AG20443 (cell line): ENCODE results near the gene TMEM207.

Experiments used
- DNase-seq: peaks from one replicate; pipeline ENCODE4 v3.0.0; 2012; ENCODE audit warnings: low spot score, mixed read lengths

TMEM207 gene

GRCh38 chr3:190444006-190444405, 5.7 kb downstream of the TMEM207 start:
- no peak for DNase-seq

DNA sequence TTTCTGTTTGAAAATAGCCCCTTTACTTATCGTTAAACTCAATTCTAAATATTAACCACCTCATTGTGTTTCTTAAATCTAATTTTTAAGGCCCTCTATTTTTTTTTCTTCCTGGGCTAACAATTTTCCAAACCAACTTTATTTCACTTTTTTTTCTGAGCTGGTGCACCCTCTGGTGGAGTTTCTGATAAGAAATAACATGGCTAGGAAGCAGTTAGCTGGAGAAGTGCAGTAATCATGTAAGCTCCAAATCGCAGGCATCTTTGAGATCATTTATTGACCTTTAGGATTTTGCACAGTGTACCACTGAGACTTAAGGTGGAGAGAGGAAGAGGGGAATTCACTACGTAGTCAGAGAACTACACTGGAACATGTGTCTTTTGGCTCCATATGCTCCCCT, 6.4 kb downstream of the TMEM207 start:
- peak; percentile 20 for DNase-seq

GRCh38 chr3:190442240-190442639, 7.5 kb downstream of the TMEM207 start:
- DNase-seq = no peak

DNA sequence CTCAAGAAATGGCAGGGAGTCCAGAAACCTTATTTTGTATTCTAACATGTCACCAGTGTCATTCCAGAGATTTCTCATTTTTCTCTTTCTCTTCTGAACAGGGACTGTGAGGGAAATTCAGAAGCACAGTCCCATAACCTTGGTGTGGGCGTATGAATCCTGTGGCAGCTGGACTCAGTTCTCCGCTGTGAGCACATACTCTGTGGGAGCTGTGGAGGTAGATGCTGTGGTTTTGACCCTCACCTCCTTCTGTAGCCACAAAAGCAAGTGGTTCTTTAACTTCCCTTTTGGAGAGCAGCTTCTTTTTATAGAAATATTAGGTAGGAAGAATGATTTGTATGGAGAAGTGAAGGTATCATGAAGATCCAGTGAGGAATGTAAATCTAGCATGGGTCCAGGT, 13.4 kb downstream of the TMEM207 start:
- DNase-seq = no peak

GRCh38 chr3:190435618-190436017, 14.1 kb downstream of the TMEM207 start:
- no peak for DNase-seq

DNA sequence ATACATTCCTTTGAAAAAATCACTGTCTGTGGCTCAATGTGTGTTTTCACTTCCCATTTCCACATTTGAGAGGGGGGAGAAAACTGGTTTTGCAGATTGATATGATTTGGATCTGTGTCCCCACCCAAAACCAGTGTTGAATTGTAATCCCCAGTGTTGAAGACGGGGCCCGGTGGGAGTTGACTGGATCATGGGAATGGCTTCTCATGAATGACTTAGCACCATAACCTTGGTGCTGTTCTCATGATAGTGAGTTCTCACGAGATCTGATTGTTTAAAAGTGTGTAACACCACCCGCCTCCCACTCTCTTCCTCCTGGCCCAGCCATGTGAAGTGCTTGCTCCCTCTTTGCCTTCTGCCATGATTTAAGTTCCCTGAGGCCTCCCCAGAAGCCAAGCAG, 16.1 kb downstream of the TMEM207 start:
- no peak for DNase-seq

DNA sequence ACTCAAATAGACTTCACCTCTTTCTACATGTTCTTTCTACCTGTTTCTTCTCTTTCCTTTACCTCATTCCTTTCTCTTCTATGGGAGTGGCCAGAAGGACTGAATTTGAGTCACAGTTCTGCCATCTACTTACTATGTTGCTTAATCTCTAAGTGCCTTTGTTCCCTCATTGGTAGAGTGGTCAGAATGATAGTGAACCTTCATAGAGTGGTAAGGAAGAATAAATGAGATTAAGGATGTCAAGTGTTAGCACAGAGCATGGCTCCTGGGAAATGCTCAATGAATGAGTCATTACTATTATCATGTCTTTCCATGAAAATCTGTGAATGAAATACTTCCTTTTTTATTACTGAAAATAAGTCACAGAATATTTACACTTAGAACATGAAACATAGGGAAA, 17.5 kb downstream of the TMEM207 start:
- DNase-seq = peak; percentile 9

- no peak for DNase-seq
Observed at GRCh38 chr3:190430906-190431305, 18.8 kb downstream of the TMEM207 start.

- DNase-seq = peak; percentile 15
Observed at GRCh38 chr3:190429681-190430080, 20.0 kb downstream of the TMEM207 start.

- DNase-seq = no peak
Observed at GRCh38 chr3:190426806-190427507, 22.7 kb downstream of the TMEM207 start.

GRCh38 chr3:190425833-190426232, 23.9 kb downstream of the TMEM207 start:
- no peak for DNase-seq

DNA sequence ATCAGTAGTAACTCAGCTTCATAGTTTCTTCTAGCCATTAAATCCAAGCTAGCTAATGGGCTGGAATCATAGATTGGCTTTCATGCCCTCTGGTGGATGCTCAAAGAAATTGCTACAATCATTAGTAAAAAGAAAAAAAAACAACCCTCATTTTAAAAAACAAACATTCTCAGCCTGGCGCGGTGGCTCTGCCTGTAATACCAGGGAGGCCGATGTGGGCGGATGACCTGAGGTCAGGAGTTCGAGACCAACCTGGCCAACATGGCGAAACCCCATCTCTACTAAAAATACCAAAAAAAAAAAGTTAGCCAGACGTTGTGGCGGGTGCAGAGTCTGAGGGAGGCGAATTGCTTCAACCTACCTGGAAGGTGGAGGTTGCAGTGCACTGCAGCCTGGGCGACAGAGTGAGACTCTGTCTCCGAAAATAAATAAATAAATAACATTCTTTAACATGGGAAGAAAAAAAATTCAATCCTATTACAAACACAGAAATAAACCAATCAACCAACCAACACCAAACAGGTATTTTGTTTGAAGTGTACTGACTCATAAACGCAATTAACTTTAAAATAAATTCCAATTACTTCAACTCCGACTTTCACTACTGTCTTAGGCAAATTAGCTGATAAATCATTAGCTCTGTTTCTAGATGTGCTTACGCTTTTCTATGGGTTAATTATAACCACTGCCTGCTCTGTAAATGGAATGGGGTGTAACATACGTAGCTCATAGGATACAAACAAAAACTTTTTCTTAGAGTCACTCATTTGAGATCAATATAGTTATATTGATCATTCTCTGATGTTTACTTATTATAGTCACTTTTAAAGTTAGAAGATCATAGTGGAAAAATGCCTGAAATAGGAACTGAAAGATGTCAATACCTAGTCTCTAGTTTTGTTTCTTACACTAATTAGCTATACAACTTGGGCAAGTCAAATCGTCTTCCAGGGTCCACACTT, 24.9 kb downstream of the TMEM207 start:
- peak; percentile 58 for DNase-seq

GRCh38 chr3:190424108-190424477, 25.6 kb downstream of the TMEM207 start:
- no peak for DNase-seq

DNA sequence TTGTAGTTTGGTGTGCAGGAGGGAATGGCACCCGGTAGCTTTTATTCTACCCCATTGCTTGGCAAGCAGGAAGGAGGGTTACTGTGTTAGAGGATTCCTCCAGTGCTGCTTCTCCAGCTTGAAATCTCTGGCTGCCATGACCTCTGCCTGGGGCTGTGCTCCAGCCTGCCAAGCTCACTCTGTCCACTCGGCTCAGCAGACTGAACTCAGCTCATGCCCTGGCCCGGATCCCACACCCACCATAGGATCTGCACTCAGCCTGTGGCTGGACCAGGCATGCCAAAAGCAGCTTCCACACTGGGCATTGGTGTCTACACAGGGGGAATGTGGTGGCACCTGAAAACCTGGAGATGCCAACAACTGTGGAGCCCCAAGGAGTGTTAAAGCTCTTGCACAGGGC, 35.4 kb downstream of the TMEM207 start:
- no peak for DNase-seq

DNA sequence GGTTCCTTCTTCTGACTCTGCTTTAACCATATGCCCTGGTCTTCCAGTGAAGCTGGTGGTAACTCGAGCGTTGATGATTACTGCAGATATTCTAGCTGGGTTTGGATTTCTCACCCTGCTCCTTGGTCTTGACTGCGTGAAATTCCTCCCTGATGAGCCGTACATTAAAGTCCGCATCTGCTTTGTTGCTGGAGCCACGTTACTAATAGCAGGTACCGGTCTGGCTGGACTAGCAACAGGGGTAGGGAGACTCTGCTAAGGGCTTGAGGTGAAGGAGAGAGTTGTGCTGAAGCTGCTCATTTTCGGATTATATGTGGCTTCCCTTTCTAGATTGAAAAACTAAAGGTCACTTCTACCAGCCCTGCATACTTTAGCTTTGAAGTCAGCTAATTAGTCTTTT, 45.0 kb downstream of the TMEM207 start:
- DNase-seq = no peak

- DNase-seq = no peak
Observed at GRCh38 chr3:190401963-190402362, 47.7 kb downstream of the TMEM207 start.

GRCh38 chr3:190399677-190400076, 50.0 kb downstream of the TMEM207 start:
- DNase-seq = no peak

DNA sequence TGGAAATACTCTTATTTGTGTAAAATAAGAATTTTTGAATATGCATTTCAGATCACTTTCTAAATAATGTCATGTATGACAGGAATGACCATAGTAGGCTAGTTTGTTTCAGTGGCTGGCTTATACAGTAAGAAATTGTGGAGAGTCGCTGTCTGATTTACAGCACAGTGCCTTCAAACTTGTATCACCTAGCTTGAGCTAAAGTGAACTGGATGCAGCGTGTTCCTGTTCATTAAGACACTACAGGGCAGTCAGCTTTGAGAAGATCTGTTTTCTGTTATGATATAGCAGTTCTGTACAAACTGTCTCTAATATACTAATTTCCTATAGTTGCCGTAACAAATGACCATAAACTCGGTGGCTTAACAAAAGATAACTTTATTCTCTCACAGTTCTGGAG, 51.8 kb downstream of the TMEM207 start:
- no peak for DNase-seq

DNA sequence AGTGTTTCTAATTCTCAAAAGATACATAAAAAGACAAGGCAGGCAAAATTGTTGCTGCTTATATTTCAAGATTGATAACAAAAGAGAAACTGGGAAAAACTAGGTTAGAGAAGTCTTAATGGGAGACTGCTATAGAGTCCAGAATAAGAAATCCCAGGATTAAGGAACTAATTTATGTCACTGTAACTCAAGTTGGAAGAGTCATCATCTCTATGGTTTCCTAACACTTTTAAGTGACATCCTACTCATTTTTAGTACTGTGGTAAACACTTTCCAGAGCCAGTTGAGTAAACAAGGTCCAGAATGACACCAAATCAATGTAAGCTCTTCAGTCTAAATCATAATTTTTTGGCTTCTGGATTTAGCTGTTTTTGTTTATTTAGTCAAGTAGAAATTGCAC, 53.7 kb downstream of the TMEM207 start:
- no peak for DNase-seq

GRCh38 chr3:190388703-190389102, 61.0 kb downstream of the TMEM207 start:
- DNase-seq = no peak

- DNase-seq = no peak
Observed at GRCh38 chr3:190387578-190388213, 62.0 kb downstream of the TMEM207 start, which contains the start of gene CLDN16. Gene CLDN16 (plus strand): TSS chr3:190388163. CDS start chr3:190388330, 167 bp downstream.
